ENCODE measurements around the gene NCKAP1. TPM values are rescaled to one million over a fixed set of nuclear protein-coding genes. Genes with fewer than 3 reads are reported as not detected.

The NCKAP1 gene
- total RNA-seq, 4 donors from 2014 or later: 114 to 144 (median 124) TPM

DNA sequence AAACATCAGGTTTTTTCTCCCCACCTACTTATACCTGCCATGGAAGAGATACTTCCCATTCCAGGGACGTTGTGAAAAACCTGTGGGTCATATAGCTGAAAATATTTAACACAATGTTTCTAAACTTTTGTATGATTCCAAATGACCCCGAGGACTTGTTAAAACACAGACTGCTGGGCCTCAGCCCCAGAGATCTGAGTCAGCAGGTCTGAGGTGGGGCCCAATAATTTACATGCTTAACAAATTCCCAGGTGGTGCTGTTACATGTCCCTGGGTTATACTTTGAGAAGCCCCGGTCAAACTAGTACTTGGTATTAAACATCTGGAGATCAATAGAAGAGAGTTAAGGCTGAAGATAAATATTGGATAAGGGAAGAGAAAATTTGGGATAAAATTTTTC, 100.4 kb downstream of the NCKAP1 start:
- DNase-seq (ENCODE audit: low spot score): no peak
- TF ChIP-seq, protein P1, sequence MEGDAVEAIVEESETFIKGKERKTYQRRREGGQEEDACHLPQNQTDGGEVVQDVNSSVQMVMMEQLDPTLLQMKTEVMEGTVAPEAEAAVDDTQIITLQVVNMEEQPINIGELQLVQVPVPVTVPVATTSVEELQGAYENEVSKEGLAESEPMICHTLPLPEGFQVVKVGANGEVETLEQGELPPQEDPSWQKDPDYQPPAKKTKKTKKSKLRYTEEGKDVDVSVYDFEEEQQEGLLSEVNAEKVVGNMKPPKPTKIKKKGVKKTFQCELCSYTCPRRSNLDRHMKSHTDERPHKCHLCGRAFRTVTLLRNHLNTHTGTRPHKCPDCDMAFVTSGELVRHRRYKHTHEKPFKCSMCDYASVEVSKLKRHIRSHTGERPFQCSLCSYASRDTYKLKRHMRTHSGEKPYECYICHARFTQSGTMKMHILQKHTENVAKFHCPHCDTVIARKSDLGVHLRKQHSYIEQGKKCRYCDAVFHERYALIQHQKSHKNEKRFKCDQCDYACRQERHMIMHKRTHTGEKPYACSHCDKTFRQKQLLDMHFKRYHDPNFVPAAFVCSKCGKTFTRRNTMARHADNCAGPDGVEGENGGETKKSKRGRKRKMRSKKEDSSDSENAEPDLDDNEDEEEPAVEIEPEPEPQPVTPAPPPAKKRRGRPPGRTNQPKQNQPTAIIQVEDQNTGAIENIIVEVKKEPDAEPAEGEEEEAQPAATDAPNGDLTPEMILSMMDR (IDR thresholded peaks at IDR 0.05): no peak
- ATAC-seq (ENCODE audit: low FRiP score): no peak

DNA sequence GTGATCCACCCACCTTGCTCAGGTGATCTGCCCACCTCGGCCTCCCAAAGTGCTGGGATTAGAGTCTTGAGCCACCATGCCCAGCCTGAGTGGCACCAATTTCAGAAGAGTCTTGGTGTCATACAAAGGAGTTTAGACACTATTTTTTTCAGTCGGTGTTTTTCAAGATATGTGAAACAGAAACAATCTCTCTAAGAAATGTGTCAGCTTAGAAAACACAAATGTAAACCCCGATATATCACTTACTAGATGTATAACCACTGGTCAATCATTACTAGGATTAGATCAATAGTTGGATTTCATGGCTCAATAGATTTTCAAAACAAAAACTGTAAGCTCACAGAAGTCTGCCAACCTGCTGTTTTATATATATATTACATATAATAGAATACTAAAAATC, 104.6 kb downstream of the NCKAP1 start:
- ATAC-seq (ENCODE audit: low FRiP score) (no peak), DNase-seq (ENCODE audit: low spot score) (no peak)
- TF ChIP-seq, protein P1 (IDR thresholded peaks at IDR 0.05): no peak

DNA sequence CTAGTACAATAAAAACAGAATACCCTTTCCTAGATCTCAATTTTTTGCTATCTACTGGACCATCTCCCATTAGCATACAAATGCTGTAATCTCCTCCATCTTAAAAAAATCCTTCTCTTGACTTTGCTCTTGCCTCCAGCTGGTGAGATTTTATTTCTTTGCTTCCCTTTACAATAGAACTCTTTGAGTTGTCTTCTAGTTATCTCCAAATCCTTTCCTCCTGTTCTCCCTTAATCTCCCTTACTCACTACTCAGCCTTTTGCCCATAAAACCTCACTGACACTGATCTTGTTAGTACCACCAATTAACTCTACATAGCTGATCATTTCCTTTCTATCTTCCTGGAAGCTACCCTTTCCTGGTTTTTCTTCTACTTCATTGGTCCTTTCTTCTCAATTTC, 108.3 kb downstream of the NCKAP1 start:
- ATAC-seq (ENCODE audit: low FRiP score) (no peak), DNase-seq (ENCODE audit: low spot score) (no peak)
- TF ChIP-seq, protein P1 (IDR thresholded peaks at IDR 0.05): no peak

DNA sequence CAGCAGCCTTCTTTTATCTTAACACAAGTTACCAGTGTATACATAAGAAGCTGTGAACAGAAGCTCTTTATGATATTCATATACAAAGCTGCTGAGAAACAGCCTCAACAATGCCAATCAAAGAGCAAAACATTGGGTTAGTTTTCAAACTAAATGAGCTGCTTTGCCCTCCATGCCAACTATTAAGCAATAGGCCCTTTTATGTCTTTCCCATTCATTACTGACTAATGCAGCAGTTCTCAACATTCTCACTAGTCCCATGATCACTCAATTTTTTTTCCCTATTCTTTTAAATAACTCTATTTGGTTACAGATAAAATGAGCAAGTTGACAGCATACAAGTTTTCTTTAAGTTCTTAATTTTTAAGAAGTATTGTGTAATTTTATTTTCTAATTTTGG, 114.0 kb downstream of the NCKAP1 start:
- DNase-seq (ENCODE audit: low spot score): no peak
- TF ChIP-seq, protein P1 (IDR thresholded peaks at IDR 0.05): no peak
- ATAC-seq (ENCODE audit: low FRiP score): peak; percentile 56

DNA sequence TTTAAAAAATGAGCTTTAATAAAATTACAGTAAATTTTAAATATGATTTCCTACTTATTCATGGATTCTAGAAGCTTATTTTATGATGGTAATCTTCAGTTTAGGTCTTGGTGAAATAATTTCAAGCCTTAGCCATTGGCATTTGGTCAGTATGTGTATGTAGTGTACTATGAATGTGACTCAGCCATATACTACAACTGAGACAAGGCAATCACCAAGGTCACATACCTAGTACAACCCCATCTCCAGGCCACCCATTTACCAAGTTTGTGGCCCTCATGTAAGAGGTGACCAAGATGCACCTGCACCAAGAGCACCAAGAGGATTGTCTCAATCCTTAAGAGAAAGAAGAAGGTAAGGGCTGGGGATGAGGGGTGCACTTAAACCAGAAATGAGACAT, 117.0 kb downstream of the NCKAP1 start:
- no peak for DNase-seq (ENCODE audit: low spot score)
- no peak for ATAC-seq (ENCODE audit: low FRiP score)
- TF ChIP-seq, protein P1 (IDR thresholded peaks at IDR 0.05): no peak

- TF ChIP-seq, protein P1 (IDR thresholded peaks at IDR 0.05): no peak
- no peak for ATAC-seq (ENCODE audit: low FRiP score)
- no peak for DNase-seq (ENCODE audit: low spot score)
Observed at GRCh38 chr2:182920631-182921056, 117.6 kb downstream of the NCKAP1 start.

DNA sequence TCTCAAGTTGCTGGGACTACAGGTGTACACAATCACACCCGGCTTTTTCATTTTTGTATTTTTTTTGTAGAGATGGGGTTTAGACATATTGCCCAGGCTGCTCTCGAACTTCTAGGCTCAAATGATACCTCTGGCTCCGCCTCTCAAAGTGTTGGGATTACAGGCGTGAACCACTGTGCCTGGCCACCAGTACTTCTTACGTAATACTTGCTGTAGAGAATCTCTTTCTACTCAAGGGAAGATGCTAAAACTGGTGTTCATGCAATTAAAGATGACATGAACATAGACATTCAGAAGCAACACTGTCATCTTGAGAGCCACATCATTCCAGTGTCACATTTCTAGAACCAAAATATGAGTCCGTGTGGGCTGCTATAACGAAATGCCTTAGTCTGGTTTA, 118.2 kb downstream of the NCKAP1 start:
- ATAC-seq (ENCODE audit: low FRiP score): no peak
- no peak for DNase-seq (ENCODE audit: low spot score)
- TF ChIP-seq, protein P1 (IDR thresholded peaks at IDR 0.05): no peak

Data from omental fat pad (tissue), 4 donors.